HepG2 (cell line): ENCODE measurements around the gene EIF5. TPM values are rescaled to one million over a fixed set of nuclear protein-coding genes. Genes with fewer than 3 reads are reported as not detected.

ENCODE experiments used
- ARID4A ChIP-seq: sonication (generic); formaldehyde crosslinking; IDR thresholded peaks from 2 replicates; pipeline ENCODE4 v1.5.0; 2020; ENCODE audit warnings: mild to moderate bottlenecking, missing genetic modification reagents, borderline replicate concordance
- ATF7 ChIP-seq, 2 experiments: fragments of 450-650 bp in 1 of 2; sonication (generic) in 1 of 2; formaldehyde crosslinking in 1 of 2; IDR thresholded peaks; 2 replicates each; pipeline versions ENCODE4 v1.4.0 to v1.6.1; 2016 to 2020; ENCODE audit warnings: antibody characterized with exemption in 1 of 2, mild to moderate bottlenecking in 1 of 2, missing genetic modification reagents in 1 of 2
- ELF3 ChIP-seq: IDR thresholded peaks from 2 replicates; pipeline ENCODE4 v1.6.1; 2016; ENCODE audit warnings: missing genetic modification reagents, missing compliant biosample characterization
- HMG20B ChIP-seq: conservative IDR thresholded peaks from 2 replicates; pipeline ENCODE4 v1.6.1; 2016; ENCODE audit warnings: missing genetic modification reagents, missing compliant biosample characterization
- KDM4B ChIP-seq: sonication (generic); formaldehyde crosslinking; IDR thresholded peaks from 2 replicates; pipeline ENCODE4 v1.4.0; 2020; ENCODE audit warnings: missing genetic modification reagents
- LRRFIP1 ChIP-seq: sonication (generic); formaldehyde crosslinking; conservative IDR thresholded peaks from 2 replicates; pipeline ENCODE4 v1.4.0; 2020; ENCODE audit warnings: missing genetic modification reagents
- MTF2 ChIP-seq: sonication (generic); formaldehyde crosslinking; IDR thresholded peaks from 2 replicates; pipeline ENCODE4 v1.5.0; 2020; ENCODE audit warnings: missing genetic modification reagents, borderline replicate concordance
- TMF1 ChIP-seq: sonication (generic); formaldehyde crosslinking; IDR thresholded peaks from 2 replicates; pipeline ENCODE4 v1.8.1; 2022; ENCODE audit warnings: low read depth, missing genetic modification reagents
- ZFP82 ChIP-seq: sonication (generic); formaldehyde crosslinking; IDR thresholded peaks from 2 replicates; pipeline ENCODE4 v1.5.1; 2020; ENCODE audit warnings: mild to moderate bottlenecking, missing genetic modification reagents, borderline replicate concordance
- ZNF101 ChIP-seq: sonication (generic); formaldehyde crosslinking; IDR thresholded peaks from 2 replicates; pipeline ENCODE4 v1.4.0; 2020; ENCODE audit warnings: mild to moderate bottlenecking, low read depth, missing genetic modification reagents, borderline replicate concordance
- ZNF124 ChIP-seq: sonication (generic); formaldehyde crosslinking; IDR thresholded peaks from 2 replicates; pipeline ENCODE4 v1.4.0; 2020; ENCODE audit warnings: missing genetic modification reagents
- ZNF547 ChIP-seq: sonication (generic); formaldehyde crosslinking; IDR thresholded peaks from 2 replicates; pipeline ENCODE4 v1.5.1; 2020; ENCODE audit warnings: mild to moderate bottlenecking, missing genetic modification reagents
- ZNF558 ChIP-seq: sonication (generic); formaldehyde crosslinking; IDR thresholded peaks from 2 replicates; pipeline ENCODE4 v1.9.0; 2022; ENCODE audit warnings: mild to moderate bottlenecking, missing genetic modification reagents, borderline replicate concordance
- ZNF790 ChIP-seq: sonication (generic); formaldehyde crosslinking; IDR thresholded peaks from 2 replicates; pipeline ENCODE4 v1.8.0; 2022; ENCODE audit warnings: missing genetic modification reagents, mild to moderate bottlenecking, borderline replicate concordance
- polyA plus RNA-seq, 8 experiments: library from polyadenylated mRNA; depleted of rRNA in 3 of 8; stranded (reverse) in 7 of 8; unstranded in 1 of 8; fragments of >200 nt; fragmentation: Illumina TruSeq in 4 of 8; extraction: Trizol in 4 of 8; gene quantifications; 2 replicates each; pipeline versions ENCODE4 v1.2.1 to v1.2.3, GENCODE V29; 2011 to 2016; ENCODE audit warnings: low read depth in 4 of 8, missing spikeins in 1 of 8, mixed read lengths in 1 of 8; ENCODE audit not compliant: insufficient read depth in 1 of 8
- total RNA-seq, 5 experiments: library from RNA; depleted of rRNA; stranded (reverse); fragments of >200 nt; fragmentation: Illumina TruSeq; extraction: Trizol; gene quantifications; 2 replicates each; pipeline ENCODE4 v1.2.3, GENCODE V29; 2016; ENCODE audit warnings: low read depth in 1 of 5
- TF ChIP-seq, protein P1 (sequence below): sonication (generic); formaldehyde crosslinking; IDR thresholded peaks from 2 replicates; pipeline ENCODE4 v1.4.0; 2020; ENCODE audit warnings: mild to moderate bottlenecking, low read depth, missing genetic modification reagents
- TF ChIP-seq, protein P2 (sequence below): sonication (generic); formaldehyde crosslinking; IDR thresholded peaks from 2 replicates; pipeline ENCODE4 v1.4.0; 2020; ENCODE audit warnings: missing genetic modification reagents

EIF5 gene
- total and polyA plus RNA-seq, 2 of the 13 experiments (the other 11 are each of a cell fraction or from before 2014, with no cell fraction given): 189 to 281 TPM

DNA sequence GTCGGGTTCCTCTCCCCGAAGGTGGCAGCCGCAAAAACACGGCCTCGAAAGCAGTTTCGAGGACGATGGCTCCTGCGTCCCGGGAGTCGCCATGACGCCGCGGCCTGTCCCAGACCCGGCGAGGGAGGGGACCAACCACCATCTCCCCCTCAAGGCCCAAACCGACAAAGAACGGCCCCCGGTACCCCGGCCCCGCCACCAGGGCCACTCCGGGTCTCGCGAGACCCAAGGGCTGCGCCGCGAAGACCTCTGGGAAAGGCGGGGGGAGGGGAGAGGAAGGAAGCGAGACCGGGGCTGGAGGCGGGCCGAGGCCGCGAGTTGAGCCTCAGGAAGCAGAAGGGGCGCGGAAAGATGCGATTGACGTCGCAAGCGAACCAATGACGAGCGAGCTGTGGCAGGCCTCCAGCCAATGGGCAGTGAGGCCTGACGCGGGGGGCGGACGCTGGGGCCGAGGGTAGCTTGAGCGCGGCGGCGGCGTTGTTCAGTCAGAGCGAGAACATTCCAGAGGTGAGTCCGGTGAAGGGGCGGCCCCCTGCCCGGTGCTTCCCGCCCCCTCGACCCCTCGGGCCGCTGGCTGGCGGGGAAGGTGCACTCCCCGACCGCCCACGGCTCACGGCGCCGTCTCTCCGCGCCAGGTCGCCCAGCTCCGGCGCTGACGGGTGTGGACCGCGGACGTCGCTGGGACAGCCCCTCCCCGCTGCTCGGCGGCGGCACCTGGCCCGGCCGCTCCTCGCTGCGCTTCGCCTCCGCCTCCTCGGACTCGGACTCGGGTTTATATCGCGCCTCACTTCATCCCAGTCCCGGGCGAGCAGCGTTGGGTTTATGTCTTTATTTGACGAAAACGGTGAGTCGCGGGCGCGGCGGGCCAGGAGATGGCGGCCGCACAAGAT, at the start of gene EIF5 (continued):
- TF ChIP-seq ARID4A (CRISPR knock-in tag) (peak; percentile 79), ZNF124 (peak; percentile 16; the same call in 1 of the 2 replicates), ZNF101 (CRISPR knock-in tag) (0 out of 2 replicates have a peak, but pooled peaks have one; percentile 33), HMG20B (no peak), ZNF558 (CRISPR knock-in tag) (0 out of 2 replicates have a peak, but pooled peaks have one; percentile 33), MTF2 (CRISPR knock-in tag) (no peak; the same call in 1 of the 2 replicates), KDM4B (CRISPR knock-in tag) (no peak), TMF1 (0 out of 2 replicates have a peak, but pooled peaks have one; percentile 52), ZNF790 (no peak; the same call in 1 of the 2 replicates), ZNF547 (CRISPR knock-in tag) (no peak), ATF7 (IDR thresholded peaks at IDR 0.05) (no peak), ATF7 (CRISPR knock-in tag; IDR thresholded peaks at IDR 0.05) (0 out of 2 replicates have a peak, but pooled peaks have one; percentile 29), ELF3 (peak; percentile 77), LRRFIP1 (CRISPR knock-in tag) (peak; percentile 38; the same call in 1 of the 2 replicates), ZFP82 (CRISPR knock-in tag) (no peak)
- TF ChIP-seq, protein P1, sequence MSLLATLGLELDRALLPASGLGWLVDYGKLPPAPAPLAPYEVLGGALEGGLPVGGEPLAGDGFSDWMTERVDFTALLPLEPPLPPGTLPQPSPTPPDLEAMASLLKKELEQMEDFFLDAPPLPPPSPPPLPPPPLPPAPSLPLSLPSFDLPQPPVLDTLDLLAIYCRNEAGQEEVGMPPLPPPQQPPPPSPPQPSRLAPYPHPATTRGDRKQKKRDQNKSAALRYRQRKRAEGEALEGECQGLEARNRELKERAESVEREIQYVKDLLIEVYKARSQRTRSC (CRISPR knock-in tag): no peak
- TF ChIP-seq, protein P2, sequence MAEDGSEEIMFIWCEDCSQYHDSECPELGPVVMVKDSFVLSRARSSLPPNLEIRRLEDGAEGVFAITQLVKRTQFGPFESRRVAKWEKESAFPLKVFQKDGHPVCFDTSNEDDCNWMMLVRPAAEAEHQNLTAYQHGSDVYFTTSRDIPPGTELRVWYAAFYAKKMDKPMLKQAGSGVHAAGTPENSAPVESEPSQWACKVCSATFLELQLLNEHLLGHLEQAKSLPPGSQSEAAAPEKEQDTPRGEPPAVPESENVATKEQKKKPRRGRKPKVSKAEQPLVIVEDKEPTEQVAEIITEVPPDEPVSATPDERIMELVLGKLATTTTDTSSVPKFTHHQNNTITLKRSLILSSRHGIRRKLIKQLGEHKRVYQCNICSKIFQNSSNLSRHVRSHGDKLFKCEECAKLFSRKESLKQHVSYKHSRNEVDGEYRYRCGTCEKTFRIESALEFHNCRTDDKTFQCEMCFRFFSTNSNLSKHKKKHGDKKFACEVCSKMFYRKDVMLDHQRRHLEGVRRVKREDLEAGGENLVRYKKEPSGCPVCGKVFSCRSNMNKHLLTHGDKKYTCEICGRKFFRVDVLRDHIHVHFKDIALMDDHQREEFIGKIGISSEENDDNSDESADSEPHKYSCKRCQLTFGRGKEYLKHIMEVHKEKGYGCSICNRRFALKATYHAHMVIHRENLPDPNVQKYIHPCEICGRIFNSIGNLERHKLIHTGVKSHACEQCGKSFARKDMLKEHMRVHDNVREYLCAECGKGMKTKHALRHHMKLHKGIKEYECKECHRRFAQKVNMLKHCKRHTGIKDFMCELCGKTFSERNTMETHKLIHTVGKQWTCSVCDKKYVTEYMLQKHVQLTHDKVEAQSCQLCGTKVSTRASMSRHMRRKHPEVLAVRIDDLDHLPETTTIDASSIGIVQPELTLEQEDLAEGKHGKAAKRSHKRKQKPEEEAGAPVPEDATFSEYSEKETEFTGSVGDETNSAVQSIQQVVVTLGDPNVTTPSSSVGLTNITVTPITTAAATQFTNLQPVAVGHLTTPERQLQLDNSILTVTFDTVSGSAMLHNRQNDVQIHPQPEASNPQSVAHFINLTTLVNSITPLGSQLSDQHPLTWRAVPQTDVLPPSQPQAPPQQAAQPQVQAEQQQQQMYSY (CRISPR knock-in tag): peak; percentile 51; the same call in 1 of the 2 replicates
